CD4-positive, alpha-beta memory T cell (primary cell): Measurements from ENCODE around the gene E4F1. TPM values are rescaled to one million over a fixed set of nuclear protein-coding genes. Genes with fewer than 3 reads are reported as not detected.
A peak's percentile ranks its signal among the peaks of the same experiment; 100 is the strongest.

Experiments
- CTCF ChIA-PET: fragments of 350-600 bp; sonication (Branson Sonifier 250); formaldehyde crosslinking; loops from one replicate; lab custom pipeline; 2021; ENCODE audit warnings: inconsistent platforms; ENCODE audit not compliant: partially characterized antibody; lab: Charles Lee
- POLR2A ChIA-PET: fragments of 350-600 bp; sonication (Branson Sonifier 250); formaldehyde crosslinking; loops from one replicate; lab custom pipeline; 2021; ENCODE audit not compliant: partially characterized antibody; lab: Charles Lee
- DNase-seq, 5 donors: peaks; one replicate each; pipeline versions ENCODE4 v3.0.0 to v3.0.0-alpha.2; 2020 to 2022; ENCODE audit warnings: mixed read lengths in 1 of 5
- H3K27ac ChIP-seq: one replicate; pipeline ENCODE4 v1.7.0; 2013; ENCODE audit warnings: low read depth, low read length
- H3K27me3 ChIP-seq: 2 replicates; pipeline ENCODE4 v1.7.0; 2013; ENCODE audit warnings: mild to moderate bottlenecking, low read length, moderate library complexity; ENCODE audit not compliant: insufficient read depth
- H3K36me3 ChIP-seq: 2 replicates; pipeline ENCODE4 v1.7.0; 2013; ENCODE audit warnings: mild to moderate bottlenecking, low read length, moderate library complexity; ENCODE audit not compliant: insufficient read depth
- H3K4me1 ChIP-seq: 2 replicates; pipeline ENCODE4 v1.7.0; 2013; ENCODE audit warnings: mild to moderate bottlenecking, low read length, moderate library complexity; ENCODE audit not compliant: insufficient read depth
- H3K4me3 ChIP-seq, 2 donors: one replicate each; pipeline ENCODE4 v1.7.0; 2013; ENCODE audit warnings: low read length in 2 of 2, mild to moderate bottlenecking in 1 of 2
- H3K9me3 ChIP-seq, 2 donors: one replicate each; pipeline ENCODE4 v1.7.0; 2013; ENCODE audit warnings: low read length in 2 of 2, control low read depth in 1 of 2; ENCODE audit not compliant: control insufficient read depth in 1 of 2
- H3K27ac Mint-ChIP-seq, 7 donors: one replicate each; pipeline ENCODE4 v1.8.0; 2020 to 2021; ENCODE audit warnings: mixed read lengths in 7 of 7, mild to moderate bottlenecking in 6 of 7, inconsistent platforms in 3 of 7, moderate library complexity in 3 of 7
- H3K27me3 Mint-ChIP-seq, 2 donors: one replicate each; pipeline ENCODE4 v1.8.0; 2020 to 2021; ENCODE audit warnings: mixed read lengths in 2 of 2
- H3K36me3 Mint-ChIP-seq, 2 donors: one replicate each; pipeline ENCODE4 v1.8.0; 2020 to 2021; ENCODE audit warnings: mixed read lengths in 2 of 2, inconsistent platforms in 1 of 2, mild to moderate bottlenecking in 1 of 2
- H3K4me1 Mint-ChIP-seq, 4 donors: one replicate each; pipeline ENCODE4 v1.8.0; 2020 to 2021; ENCODE audit warnings: mixed read lengths in 4 of 4, mild to moderate bottlenecking in 1 of 4
- H3K4me3 Mint-ChIP-seq, 8 donors: one replicate each; pipeline ENCODE4 v1.8.0; 2020 to 2021; ENCODE audit warnings: mixed read lengths in 8 of 8, mild to moderate bottlenecking in 7 of 8, moderate library complexity in 6 of 8, inconsistent platforms in 3 of 8
- H3K9me3 Mint-ChIP-seq, 8 donors: one replicate each; pipeline ENCODE4 v1.8.0; 2020 to 2021; ENCODE audit warnings: mixed read lengths in 8 of 8, mild to moderate bottlenecking in 5 of 8, inconsistent platforms in 3 of 8, moderate library complexity in 1 of 8
- intact Hi-C: fragments of 100-400 bp; cut with micrococcal nuclease; formaldehyde crosslinking; loops from one replicate; pipeline ENCODE4 v1.15.1; 2023
- polyA plus RNA-seq, 2 donors: library from polyadenylated mRNA; unstranded; fragments of 300-500 nt; fragmentation: Illumina TruSeq; gene quantifications; one replicate each; pipeline ENCODE4 v1.2.3, GENCODE V29; 2021
- total RNA-seq, 2 experiments: library from RNA; stranded (reverse); gene quantifications; one replicate each; pipeline ENCODE4 v1.2.3, GENCODE V29; 2021

Gene E4F1
- total and polyA plus RNA-seq, 4 experiments from 2014 or later: 6.7 to 49.7 (median 33.7) TPM

GRCh38 chr16:2216330-2216729 lies 7.1 kb upstream of the E4F1 start:
- H3K9me3 Mint-ChIP-seq: no peaks in the 10 kb centered on the region
- peaks cover 0 to 6% of the 10 kb centered on the region in 2 donors for H3K36me3 Mint-ChIP-seq
- peak overlapping the region in 7 of 8 donors; percentile 51 to 89 (median 58) for H3K4me3 Mint-ChIP-seq
- peaks cover 8 to 27% (median 17%) of the 10 kb centered on the region in 4 donors for H3K4me1 Mint-ChIP-seq
- H3K27me3 Mint-ChIP-seq: no peaks in the 10 kb centered on the region
- Histone ChIP-seq H3K9me3 (no peaks in the 10 kb centered on the region), H3K4me3 (no peak overlapping the region), H3K27me3 (no peaks in the 10 kb centered on the region), H3K27ac (no peak overlapping the region), H3K4me1 (peaks cover 20% of the 10 kb centered on the region), H3K36me3 (peaks cover 9% of the 10 kb centered on the region)
- intact Hi-C loops: no loop called here
- ChIA-PET POLR2A (interaction anchor here (0.9 to 3.3 kb wide), 5 partner anchors 10 to 61 kb away, joined by 3 to 48 read pairs (median 25); partner anchors contain the start of genes DNASE1L2, ECI1, MLST8 and TRAF7), CTCF (interaction anchor here (1.8 kb wide), 1 partner anchor 22 kb away, joined by 8 read pairs; no protein-coding TSS in a partner anchor)
- peak overlapping the region in 2 of 7 donors; percentile 67 to 81 for H3K27ac Mint-ChIP-seq
- peak in 1 of 5 donors; percentile 32 for DNase-seq

GRCh38 chr16:2223942-2224486 lies 623 bp downstream of the E4F1 start:
- H3K9me3 Mint-ChIP-seq: no peaks in the 10 kb centered on the region
- H3K27me3 Mint-ChIP-seq: no peaks in the 10 kb centered on the region
- peaks cover 4 to 10% of the 10 kb centered on the region in 2 donors for H3K36me3 Mint-ChIP-seq
- peaks cover 7 to 27% (median 19%) of the 10 kb centered on the region in 4 donors for H3K4me1 Mint-ChIP-seq
- peaks cover 12% of the 10 kb centered on the region for H3K36me3 ChIP-seq
- DNase-seq: peak in 1 of 5 donors; percentile 42
- peak overlapping the region; percentile 81 to 84 for H3K4me3 ChIP-seq
- no peaks in the 10 kb centered on the region for H3K27me3 ChIP-seq
- intact Hi-C loops: loop anchor here (1.0 kb wide), 5 partner anchors 9 to 69 kb away; partner anchors contain the start of genes ECI1, MLST8, RNPS1 and TRAF7
- ChIA-PET POLR2A (interaction anchor here (1.0 to 3.7 kb wide), 6 partner anchors 9 to 518 kb away, joined by 3 to 22 read pairs (median 8); partner anchors contain the start of genes ECI1, MAPK8IP3, MLST8 and NHERF2), CTCF (no interaction called here)
- H3K4me1 ChIP-seq: peaks cover 14% of the 10 kb centered on the region
- peak overlapping the region in 6 of 7 donors; percentile 68 to 85 (median 80) for H3K27ac Mint-ChIP-seq
- H3K27ac ChIP-seq: peak overlapping the region; percentile 90
- H3K4me3 Mint-ChIP-seq: peak overlapping the region; percentile 77 to 91 (median 82)
- no peaks in the 10 kb centered on the region for H3K9me3 ChIP-seq

GRCh38 chr16:2226245-2226793 lies 2.9 kb downstream of the E4F1 start:
- Histone ChIP-seq H3K36me3 (peaks cover 27% of the 10 kb centered on the region), H3K4me3 (no peak overlapping the region), H3K9me3 (no peaks in the 10 kb centered on the region), H3K27ac (no peak overlapping the region), H3K27me3 (no peaks in the 10 kb centered on the region), H3K4me1 (peaks cover 14% of the 10 kb centered on the region)
- POLR2A ChIA-PET: interaction anchor here (1.5 to 1.6 kb wide), 2 partner anchors 12 to 262 kb away, joined by 3 to 4 read pairs; partner anchors contain the start of genes PGP and RPS2
- no peak for DNase-seq
- no peaks in the 10 kb centered on the region for H3K9me3 Mint-ChIP-seq
- peak overlapping the region in 1 of 7 donors; percentile 11 for H3K27ac Mint-ChIP-seq
- H3K27me3 Mint-ChIP-seq: peaks cover 0 to 1% of the 10 kb centered on the region in 2 donors
- CTCF ChIA-PET: no interaction called here
- intact Hi-C loops: no loop called here
- H3K36me3 Mint-ChIP-seq: peaks cover 9 to 20% of the 10 kb centered on the region in 2 donors
- H3K4me1 Mint-ChIP-seq: peaks cover 7 to 27% (median 19%) of the 10 kb centered on the region in 4 donors
- peak overlapping the region in 2 of 8 donors; percentile 36 to 59 for H3K4me3 Mint-ChIP-seq

DNA sequence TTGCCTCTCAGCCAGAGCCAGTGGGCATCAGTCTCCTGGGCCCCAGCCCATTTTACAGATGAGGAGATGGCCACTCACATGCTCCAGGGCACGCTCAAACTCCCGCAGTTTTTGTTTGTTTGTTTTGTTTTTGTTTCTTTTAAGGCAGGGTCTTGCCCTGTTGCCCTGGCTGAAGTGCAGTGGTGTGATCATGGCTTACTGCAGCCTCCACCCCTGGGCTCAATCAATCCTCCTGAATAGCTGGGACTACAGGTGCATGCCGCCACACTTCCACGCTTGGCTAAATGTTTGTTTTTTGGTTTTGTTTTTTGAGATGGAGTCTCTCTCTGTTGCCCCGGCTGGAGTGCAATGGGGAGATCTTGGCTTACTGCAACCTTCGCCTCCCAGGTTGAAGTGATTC lies 3.5 kb downstream of the E4F1 start:
- peaks cover 33% of the 10 kb centered on the region for H3K36me3 ChIP-seq
- peaks cover 7 to 27% (median 19%) of the 10 kb centered on the region in 4 donors for H3K4me1 Mint-ChIP-seq
- no peak overlapping the region for H3K4me3 ChIP-seq
- H3K27me3 ChIP-seq: no peaks in the 10 kb centered on the region
- intact Hi-C loops: no loop called here
- no peaks in the 10 kb centered on the region for H3K9me3 Mint-ChIP-seq
- peaks cover 9 to 23% of the 10 kb centered on the region in 2 donors for H3K36me3 Mint-ChIP-seq
- peaks cover 0 to 1% of the 10 kb centered on the region in 2 donors for H3K27me3 Mint-ChIP-seq
- CTCF ChIA-PET: no interaction called here
- H3K27ac ChIP-seq: no peak overlapping the region
- peak overlapping the region in 1 of 8 donors; percentile 27 for H3K4me3 Mint-ChIP-seq
- H3K9me3 ChIP-seq: no peaks in the 10 kb centered on the region
- H3K27ac Mint-ChIP-seq: peak overlapping the region in 1 of 7 donors; percentile 11
- POLR2A ChIA-PET: interaction anchor here (1.5 to 1.6 kb wide), 2 partner anchors 12 to 262 kb away, joined by 3 to 4 read pairs; partner anchors contain the start of genes PGP and RPS2
- H3K4me1 ChIP-seq: peaks cover 14% of the 10 kb centered on the region
- no peak for DNase-seq

GRCh38 chr16:2228161-2228824 lies 4.9 kb downstream of the E4F1 start:
- no peak overlapping the region for H3K4me3 Mint-ChIP-seq
- no peak overlapping the region for H3K27ac ChIP-seq
- H3K27ac Mint-ChIP-seq: no peak overlapping the region
- H3K4me3 ChIP-seq: no peak overlapping the region
- peaks cover 9 to 26% of the 10 kb centered on the region in 2 donors for H3K36me3 Mint-ChIP-seq
- no peaks in the 10 kb centered on the region for H3K9me3 ChIP-seq
- H3K4me1 Mint-ChIP-seq: peaks cover 6 to 23% (median 15%) of the 10 kb centered on the region in 4 donors
- POLR2A ChIA-PET: interaction anchor here (1.1 kb wide), 1 partner anchor 23 kb away, joined by 4 read pairs; the partner anchor contains the start of gene MLST8
- H3K4me1 ChIP-seq: peaks cover 14% of the 10 kb centered on the region
- CTCF ChIA-PET: no interaction called here
- H3K27me3 Mint-ChIP-seq: peaks cover 0 to 1% of the 10 kb centered on the region in 2 donors
- no peak for DNase-seq
- H3K27me3 ChIP-seq: no peaks in the 10 kb centered on the region
- H3K9me3 Mint-ChIP-seq: no peaks in the 10 kb centered on the region
- H3K36me3 ChIP-seq: peaks cover 41% of the 10 kb centered on the region
- intact Hi-C loops: no loop called here

- H3K27ac ChIP-seq: no peak overlapping the region
- H3K9me3 ChIP-seq: no peaks in the 10 kb centered on the region
- ChIA-PET CTCF (no interaction called here), POLR2A (interaction anchor here (1.1 kb wide), 1 partner anchor 24 kb away, joined by 4 read pairs; the partner anchor contains the start of gene MLST8)
- intact Hi-C loops: no loop called here
- H3K36me3 ChIP-seq: peaks cover 44% of the 10 kb centered on the region
- no peak for DNase-seq
- peaks cover 12% of the 10 kb centered on the region for H3K4me1 ChIP-seq
- Mint-ChIP-seq H3K27me3 (peaks cover 0 to 1% of the 10 kb centered on the region in 2 donors), H3K4me3 (no peak overlapping the region), H3K9me3 (no peaks in the 10 kb centered on the region), H3K36me3 (peaks cover 9 to 24% of the 10 kb centered on the region in 2 donors), H3K4me1 (peaks cover 4 to 20% (median 11%) of the 10 kb centered on the region in 4 donors), H3K27ac (no peak overlapping the region)
- H3K27me3 ChIP-seq: no peaks in the 10 kb centered on the region
- H3K4me3 ChIP-seq: no peak overlapping the region
Observed at GRCh38 chr16:2229091-2229490, 5.7 kb downstream of the E4F1 start.
